Lower lobe of right lung (tissue), 2 donors: ENCODE measurements around the gene PPP1R14B. TPM values are rescaled to one million over a fixed set of nuclear protein-coding genes. Genes with fewer than 3 reads are reported as not detected.

Experiments used
- ATAC-seq, 2 donors: fragments of 200-7000 bp; cut with Tn5 transposase; one replicate each; pipeline ENCODE4 v1.9.1; 2020 to 2022; ENCODE audit warnings: mild to moderate bottlenecking in 2 of 2, moderate library complexity in 2 of 2
- DNase-seq: peaks from one replicate; pipeline ENCODE4 v3.0.0-alpha.2; 2020
- H3K27ac ChIP-seq: fragments of 200-600 bp; one replicate; pipeline ENCODE4 v1.8.0; 2022
- H3K27me3 ChIP-seq: fragments of 200-600 bp; one replicate; pipeline ENCODE4 v1.8.0; 2022; ENCODE audit warnings: low read depth
- H3K36me3 ChIP-seq: fragments of 200-600 bp; one replicate; pipeline ENCODE4 v1.8.0; 2022; ENCODE audit warnings: mild to moderate bottlenecking
- H3K4me1 ChIP-seq: fragments of 200-600 bp; one replicate; pipeline ENCODE4 v1.8.0; 2022
- H3K4me3 ChIP-seq: fragments of 200-600 bp; one replicate; pipeline ENCODE4 v1.8.0; 2022; ENCODE audit warnings: mild to moderate bottlenecking
- H3K9me3 ChIP-seq: fragments of 200-600 bp; one replicate; pipeline ENCODE4 v1.8.0; 2022
- intact Hi-C: fragments of 100-400 bp; cut with DNase I; formaldehyde crosslinking; loops from one replicate; pipeline ENCODE4 v1.11.0; 2022
- total RNA-seq: library from RNA; stranded (reverse); fragmentation: NEBNext Ultra II Directional; extraction: Animal tissue kit (Norgen Biotek cat#: 25700); gene quantifications from one replicate; pipeline ENCODE4 v1.2.1, GENCODE V29; 2021
- TF ChIP-seq, protein P1 (sequence below): fragments of 200-600 bp; IDR thresholded peaks from one replicate; pipeline ENCODE4 v1.8.0; 2022; ENCODE audit warnings: antibody characterized with exemption, mild to moderate bottlenecking
- donor health status: DM: no; HTN: yes; CAD: no; lungs with severe emphysema.

The PPP1R14B gene
- total RNA-seq, 1 donor from 2014 or later = 55.4 TPM

GRCh38 chr11:64219755-64220154, 27.0 kb downstream of the PPP1R14B start:
- peaks cover 2% of the 10 kb centered on the region for H3K4me1 ChIP-seq
- intact Hi-C loops = no loop called here
- H3K36me3 ChIP-seq = peaks cover 57% of the 10 kb centered on the region
- no peak overlapping the region for H3K27ac ChIP-seq
- DNase-seq = no peak
- H3K27me3 ChIP-seq = no peaks in the 10 kb centered on the region
- no peak for ATAC-seq
- H3K9me3 ChIP-seq = no peaks in the 10 kb centered on the region
- no peak overlapping the region for H3K4me3 ChIP-seq
- TF ChIP-seq, protein P1, sequence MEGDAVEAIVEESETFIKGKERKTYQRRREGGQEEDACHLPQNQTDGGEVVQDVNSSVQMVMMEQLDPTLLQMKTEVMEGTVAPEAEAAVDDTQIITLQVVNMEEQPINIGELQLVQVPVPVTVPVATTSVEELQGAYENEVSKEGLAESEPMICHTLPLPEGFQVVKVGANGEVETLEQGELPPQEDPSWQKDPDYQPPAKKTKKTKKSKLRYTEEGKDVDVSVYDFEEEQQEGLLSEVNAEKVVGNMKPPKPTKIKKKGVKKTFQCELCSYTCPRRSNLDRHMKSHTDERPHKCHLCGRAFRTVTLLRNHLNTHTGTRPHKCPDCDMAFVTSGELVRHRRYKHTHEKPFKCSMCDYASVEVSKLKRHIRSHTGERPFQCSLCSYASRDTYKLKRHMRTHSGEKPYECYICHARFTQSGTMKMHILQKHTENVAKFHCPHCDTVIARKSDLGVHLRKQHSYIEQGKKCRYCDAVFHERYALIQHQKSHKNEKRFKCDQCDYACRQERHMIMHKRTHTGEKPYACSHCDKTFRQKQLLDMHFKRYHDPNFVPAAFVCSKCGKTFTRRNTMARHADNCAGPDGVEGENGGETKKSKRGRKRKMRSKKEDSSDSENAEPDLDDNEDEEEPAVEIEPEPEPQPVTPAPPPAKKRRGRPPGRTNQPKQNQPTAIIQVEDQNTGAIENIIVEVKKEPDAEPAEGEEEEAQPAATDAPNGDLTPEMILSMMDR = no peak

DNA sequence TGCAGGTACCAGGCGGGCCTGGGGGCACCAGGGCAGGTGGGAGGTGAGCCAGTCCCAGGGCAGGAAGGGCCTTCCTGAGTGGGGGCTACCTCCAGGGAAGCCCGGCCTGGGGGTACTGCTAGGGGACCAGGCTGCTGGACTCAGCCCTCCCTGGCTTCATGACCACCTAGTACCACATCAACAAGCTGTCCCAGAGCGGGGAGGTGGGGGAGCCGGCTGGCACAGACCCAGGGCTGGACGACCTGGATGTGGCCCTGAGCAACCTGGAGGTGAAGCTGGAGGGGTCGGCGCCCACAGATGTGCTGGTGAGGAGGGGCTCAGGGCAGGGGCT, 27.4 kb downstream of the PPP1R14B start:
- Histone ChIP-seq H3K27ac (no peak overlapping the region), H3K9me3 (no peaks in the 10 kb centered on the region), H3K27me3 (no peaks in the 10 kb centered on the region), H3K4me1 (no peaks in the 10 kb centered on the region), H3K36me3 (peaks cover 61% of the 10 kb centered on the region), H3K4me3 (no peak overlapping the region)
- TF ChIP-seq, protein P1 = no peak
- ATAC-seq (peak in 1 of 2 donors; percentile 5), DNase-seq (no peak)
- intact Hi-C loops = no loop called here

- intact Hi-C loops = no loop called here
- no peaks in the 10 kb centered on the region for H3K9me3 ChIP-seq
- ATAC-seq (no peak), DNase-seq (no peak)
- TF ChIP-seq, protein P1 = no peak
- H3K36me3 ChIP-seq = peaks cover 64% of the 10 kb centered on the region
- H3K27me3 ChIP-seq = no peaks in the 10 kb centered on the region
- H3K4me3 ChIP-seq = no peak overlapping the region
- H3K27ac ChIP-seq = no peak overlapping the region
- H3K4me1 ChIP-seq = no peaks in the 10 kb centered on the region
Measured at GRCh38 chr11:64218628-64219353, 28.0 kb downstream of the PPP1R14B start.

GRCh38 chr11:64216879-64217278, 29.9 kb downstream of the PPP1R14B start:
- H3K36me3 ChIP-seq = peaks cover 63% of the 10 kb centered on the region
- no peak overlapping the region for H3K4me3 ChIP-seq
- ATAC-seq (no peak), DNase-seq (no peak)
- no peaks in the 10 kb centered on the region for H3K27me3 ChIP-seq
- no peaks in the 10 kb centered on the region for H3K4me1 ChIP-seq
- TF ChIP-seq, protein P1 = no peak
- no peaks in the 10 kb centered on the region for H3K9me3 ChIP-seq
- intact Hi-C loops = no loop called here
- no peak overlapping the region for H3K27ac ChIP-seq

DNA sequence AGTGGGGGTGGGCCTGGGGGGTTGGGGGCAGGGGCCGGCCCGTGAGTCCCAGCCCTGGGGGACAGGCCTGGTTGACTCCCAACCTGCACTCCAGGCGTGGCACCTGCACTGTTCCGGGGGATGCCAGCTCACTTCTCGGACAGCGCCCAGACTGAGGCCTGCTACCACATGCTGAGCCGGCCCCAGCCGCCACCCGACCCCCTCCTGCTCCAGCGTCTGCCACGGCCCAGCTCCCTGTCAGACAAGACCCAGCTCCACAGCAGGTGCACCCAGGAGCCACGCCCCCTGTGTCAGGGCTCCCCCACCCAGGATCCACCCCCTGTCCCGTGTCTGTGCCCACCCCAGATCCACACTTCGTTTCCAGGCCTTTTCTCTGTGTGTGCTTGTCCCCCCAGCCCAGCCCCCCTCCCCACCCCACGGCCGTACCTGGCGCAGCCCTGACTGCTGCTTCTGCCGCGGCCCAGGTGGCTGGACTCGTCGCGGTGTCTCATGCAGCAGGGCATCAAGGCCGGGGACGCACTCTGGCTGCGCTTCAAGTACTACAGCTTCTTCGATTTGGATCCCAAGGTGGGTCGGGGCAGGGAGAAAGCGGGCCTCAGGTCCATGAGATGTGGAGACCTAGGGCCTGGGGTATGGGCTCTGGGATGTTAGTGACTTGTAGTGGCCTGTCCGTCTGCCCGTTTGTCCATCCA, 35.4 kb downstream of the PPP1R14B start:
- intact Hi-C loops = no loop called here
- DNase-seq (no peak), ATAC-seq (no peak)
- TF ChIP-seq, protein P1 = no peak
- Histone ChIP-seq H3K27ac (no peak overlapping the region), H3K4me1 (peaks cover 25% of the 10 kb centered on the region), H3K4me3 (no peak overlapping the region), H3K36me3 (peaks cover 41% of the 10 kb centered on the region), H3K27me3 (no peaks in the 10 kb centered on the region), H3K9me3 (no peaks in the 10 kb centered on the region)
